GM23248 (cell line): Measurements from ENCODE around the gene RUNX1. TPM values are rescaled to one million over a fixed set of nuclear protein-coding genes. Genes with fewer than 3 reads are reported as not detected.

Source experiments
- DNase-seq: peaks from one replicate; pipeline ENCODE4 v3.0.0-alpha.2; 2015
- H2AFZ ChIP-seq: fragments of 200-600 bp; sonication (generic); 2 replicates; pipeline ENCODE4 v1.6.1; 2016; ENCODE audit warnings: antibody characterized with exemption
- H3F3A ChIP-seq: fragments of 200-600 bp; sonication (generic); 2 replicates; pipeline ENCODE4 v1.6.1; 2016; ENCODE audit warnings: mild to moderate bottlenecking, antibody characterized with exemption, mixed run types; ENCODE audit not compliant: insufficient read depth
- H3K27ac ChIP-seq: fragments of 200-600 bp; sonication (generic); 2 replicates; pipeline ENCODE4 v1.5.1; 2016; ENCODE audit warnings: mild to moderate bottlenecking
- H3K27me3 ChIP-seq: fragments of 200-600 bp; sonication (generic); replicated peaks from 2 replicates; pipeline ENCODE4 v1.6.1; 2016; ENCODE audit warnings: mild to moderate bottlenecking; ENCODE audit not compliant: insufficient read depth
- H3K36me3 ChIP-seq: fragments of 200-600 bp; sonication (generic); 2 replicates; pipeline ENCODE4 v1.6.1; 2016; ENCODE audit warnings: low read depth, mild to moderate bottlenecking
- H3K4me1 ChIP-seq: fragments of 200-600 bp; sonication (generic); 2 replicates; pipeline ENCODE4 v1.6.1; 2016; ENCODE audit warnings: mild to moderate bottlenecking; ENCODE audit not compliant: insufficient read depth
- H3K4me2 ChIP-seq: fragments of 200-600 bp; sonication (generic); one replicate; pipeline ENCODE4 v1.6.1; 2016; ENCODE audit warnings: mild to moderate bottlenecking; ENCODE audit not compliant: unreplicated experiment
- H3K4me3 ChIP-seq: fragments of 200-600 bp; sonication (generic); 2 replicates; pipeline ENCODE4 v1.5.1; 2016; ENCODE audit warnings: mild to moderate bottlenecking
- H3K79me2 ChIP-seq: fragments of 200-600 bp; sonication (generic); 2 replicates; pipeline ENCODE4 v1.6.1; 2016; ENCODE audit warnings: mild to moderate bottlenecking; ENCODE audit not compliant: insufficient read depth
- H3K9ac ChIP-seq: fragments of 200-600 bp; sonication (generic); 2 replicates; pipeline ENCODE4 v1.6.1; 2016; ENCODE audit warnings: mild to moderate bottlenecking
- H3K9me2 ChIP-seq: fragments of 200-600 bp; sonication (generic); 2 replicates; pipeline ENCODE4 v1.6.1; 2016; ENCODE audit warnings: mixed run types, mild to moderate bottlenecking, moderate library complexity; ENCODE audit not compliant: insufficient read depth
- H3K9me3 ChIP-seq: fragments of 200-600 bp; sonication (generic); one replicate; pipeline ENCODE4 v1.6.1; 2017; ENCODE audit warnings: low read depth
- H4K20me1 ChIP-seq: fragments of 200-600 bp; sonication (generic); 2 replicates; pipeline ENCODE4 v1.6.0; 2016; ENCODE audit not compliant: insufficient read depth
- EZH2 ChIP-seq: fragments of 200-600 bp; sonication (generic); IDR thresholded peaks from 2 replicates; pipeline ENCODE4 v1.6.1; 2018; ENCODE audit warnings: antibody characterized with exemption, mild to moderate bottlenecking; ENCODE audit not compliant: insufficient read depth, poor library complexity, severe bottlenecking
- EZH2phosphoT487 ChIP-seq: fragments of 200-600 bp; sonication (generic); IDR thresholded peaks from 2 replicates; pipeline ENCODE4 v1.6.1; 2018; ENCODE audit warnings: antibody characterized with exemption, moderate library complexity, mild to moderate bottlenecking, low read depth; ENCODE audit not compliant: insufficient read depth
- WGBS, 2 experiments: methylation state at CpG; one replicate each; pipeline ENCODE4 v1.1.6; 2015 to 2017; ENCODE audit warnings: low lambda C conversion rate in 2 of 2, low coverage in 1 of 2; ENCODE audit errors: missing lambda C conversion rate in 2 of 2; 5-methylcytosine and 5-hydroxymethylcytosine counted together
- in situ Hi-C: fragments of 300-500 bp; cut with MboI; formaldehyde crosslinking; loops from 2 replicates; pipeline ENCODE4 v1.15.0; 2020
- polyA plus RNA-seq: library from polyadenylated mRNA; unstranded; fragments of >200 nt; fragmentation: Nextera tagmentation; extraction: Ambion mirVana; gene quantifications from 2 replicates; pipeline ENCODE4 v1.2.1, GENCODE V29; 2016
- total RNA-seq: library from RNA; depleted of rRNA; stranded (reverse); fragments of >200 nt; shearing (Covaris generic); gene quantifications from 2 replicates; pipeline ENCODE4 v1.2.3, GENCODE V29; 2014

Gene RUNX1
- total and polyA plus RNA-seq, 2 experiments from 2014 or later: 21.3 to 32.6 TPM

DNA sequence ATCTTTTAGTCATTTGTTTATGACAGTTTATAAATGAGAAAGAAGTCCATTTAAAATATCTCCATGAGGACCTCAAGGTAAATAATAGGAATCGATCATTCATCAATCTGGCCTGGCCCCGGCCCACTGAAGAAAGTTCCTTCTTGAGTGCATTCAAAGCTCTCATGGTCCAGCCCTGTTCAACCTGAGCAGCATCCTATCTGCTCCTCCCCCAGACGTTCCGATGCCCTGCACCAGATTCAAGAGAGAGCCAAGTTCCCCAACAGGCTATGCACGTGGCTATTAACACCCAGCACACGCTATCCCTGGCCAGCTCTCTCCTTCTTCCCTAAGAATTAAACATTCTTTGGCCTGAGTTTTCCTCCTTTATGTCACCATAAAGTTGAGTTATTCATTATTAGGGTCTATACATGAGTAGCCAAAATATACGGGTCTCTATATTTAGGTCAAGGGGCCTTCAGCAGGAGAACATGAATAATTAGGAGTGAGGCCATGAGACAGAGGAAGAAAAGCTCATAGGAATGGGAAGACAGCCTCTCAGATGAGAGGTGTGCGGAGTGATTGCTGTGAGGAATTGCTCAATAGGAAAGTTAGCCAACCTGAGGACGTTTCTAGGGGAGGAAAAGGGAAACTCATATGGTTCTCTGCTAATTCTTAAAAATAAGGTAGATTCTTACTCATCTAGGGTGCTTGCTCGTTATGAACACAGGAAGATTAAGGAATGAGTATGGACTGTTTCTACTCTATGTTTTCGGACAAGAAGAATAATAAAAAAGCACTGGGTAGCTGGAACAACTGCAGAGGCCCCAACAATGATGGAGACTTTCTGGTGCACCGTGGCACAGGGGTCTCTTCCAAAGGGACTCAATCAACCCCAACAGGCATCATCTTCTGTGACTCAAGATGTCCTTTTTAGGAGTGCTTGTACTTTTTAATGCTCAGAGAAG, 23.6 kb downstream of the RUNX1 start:
- no peak for DNase-seq
- no peaks in the 10 kb centered on the region for H3K79me2 ChIP-seq
- H3K9ac ChIP-seq: no peak overlapping the region
- in situ Hi-C loops: loop anchor here (25.0 kb wide), 1 partner anchor 812 kb away; no protein-coding TSS in a partner anchor
- no peak overlapping the region for H3K4me2 ChIP-seq
- H3K36me3 ChIP-seq: no peaks in the 10 kb centered on the region
- no peak for TF ChIP-seq EZH2
- TF ChIP-seq EZH2phosphoT487: no peak
- no peak overlapping the region for H3K27ac ChIP-seq
- 94 to 95% methylated on average over 12 of the region's 12 CpGs for WGBS, 2 experiments
- no peaks in the 10 kb centered on the region for H3K27me3 ChIP-seq
- H4K20me1 ChIP-seq: no peaks in the 10 kb centered on the region
- H3K9me3 ChIP-seq: no peaks in the 10 kb centered on the region
- no peaks in the 10 kb centered on the region for H3F3A ChIP-seq
- H2AFZ ChIP-seq: no peak overlapping the region
- H3K4me3 ChIP-seq: no peak overlapping the region
- no peaks in the 10 kb centered on the region for H3K9me2 ChIP-seq
- peaks cover 7% of the 10 kb centered on the region; the same call in 1 of the 2 replicates for H3K4me1 ChIP-seq

- H3K4me1 ChIP-seq: peaks cover 7% of the 10 kb centered on the region; the same call in 1 of the 2 replicates
- H3K27me3 ChIP-seq: no peaks in the 10 kb centered on the region
- H3K36me3 ChIP-seq: no peaks in the 10 kb centered on the region
- no peaks in the 10 kb centered on the region for H3K9me2 ChIP-seq
- no peaks in the 10 kb centered on the region for H3K9me3 ChIP-seq
- no peaks in the 10 kb centered on the region for H3K79me2 ChIP-seq
- TF ChIP-seq EZH2: no peak
- TF ChIP-seq EZH2phosphoT487: no peak
- no peak overlapping the region for H3K4me2 ChIP-seq
- no peak overlapping the region for H3K9ac ChIP-seq
- in situ Hi-C loops: no loop called here
- H3K4me3 ChIP-seq: no peak overlapping the region
- no peaks in the 10 kb centered on the region for H4K20me1 ChIP-seq
- H3K27ac ChIP-seq: no peak overlapping the region
- H2AFZ ChIP-seq: no peak overlapping the region
- H3F3A ChIP-seq: no peaks in the 10 kb centered on the region
- no peak for DNase-seq
Observed at GRCh38 chr21:35024513-35024912, 24.6 kb downstream of the RUNX1 start.

DNA sequence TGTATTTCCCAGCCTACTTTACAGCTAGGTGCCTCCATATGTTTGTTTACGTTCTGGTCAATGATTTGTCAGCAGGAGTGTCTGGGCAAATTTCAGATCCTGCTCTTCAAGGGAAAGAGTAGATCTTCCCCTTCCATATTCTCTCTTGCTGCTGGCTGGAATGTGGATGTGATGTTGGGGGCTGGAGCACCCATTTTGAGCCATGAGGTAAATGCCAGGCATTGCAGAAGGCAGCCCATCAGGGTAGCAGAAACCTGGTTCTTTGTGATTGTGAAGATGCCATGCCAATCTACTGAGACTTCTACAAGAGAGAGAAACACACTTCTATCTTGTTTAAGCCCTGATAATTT, 25.1 kb downstream of the RUNX1 start:
- no peak for DNase-seq
- Histone ChIP-seq H3K27ac (no peak overlapping the region), H3K9me2 (no peaks in the 10 kb centered on the region), H3K27me3 (no peaks in the 10 kb centered on the region), H3F3A (no peaks in the 10 kb centered on the region), H4K20me1 (no peaks in the 10 kb centered on the region), H2AFZ (no peak overlapping the region), H3K4me3 (no peak overlapping the region), H3K9ac (no peak overlapping the region), H3K9me3 (no peaks in the 10 kb centered on the region), H3K36me3 (no peaks in the 10 kb centered on the region), H3K79me2 (no peaks in the 10 kb centered on the region), H3K4me1 (peaks cover 7% of the 10 kb centered on the region; the same call in 1 of the 2 replicates), H3K4me2 (no peak overlapping the region)
- no peak for TF ChIP-seq EZH2phosphoT487
- TF ChIP-seq EZH2: no peak
- in situ Hi-C loops: no loop called here
- 100% methylated on average over 1 of the region's 1 CpG for WGBS, 2 experiments

- TF ChIP-seq EZH2: no peak
- no peak for TF ChIP-seq EZH2phosphoT487
Observed at GRCh38 chr21:35023396-35024070, 25.6 kb downstream of the RUNX1 start.

More at GRCh38 chr21:35023396-35024070, 25.6 kb downstream of the RUNX1 start:
- Histone ChIP-seq H2AFZ (no peak overlapping the region), H3K79me2 (no peaks in the 10 kb centered on the region), H4K20me1 (no peaks in the 10 kb centered on the region), H3K9me2 (no peaks in the 10 kb centered on the region), H3K4me2 (no peak overlapping the region), H3K27me3 (no peaks in the 10 kb centered on the region), H3K27ac (no peak overlapping the region), H3K9me3 (no peaks in the 10 kb centered on the region), H3K4me1 (peaks cover 7% of the 10 kb centered on the region; the same call in 1 of the 2 replicates), H3K36me3 (no peaks in the 10 kb centered on the region), H3K4me3 (no peak overlapping the region), H3F3A (no peaks in the 10 kb centered on the region), H3K9ac (no peak overlapping the region)
- DNase-seq: no peak
- in situ Hi-C loops: no loop called here
- 77 to 90% methylated on average over 3 of the region's 3 CpGs for WGBS, 2 experiments
